ENCODE results near the gene CCDC9. TPM values are rescaled to one million over a fixed set of nuclear protein-coding genes. Genes with fewer than 3 reads are reported as not detected.

The CCDC9 gene
- total and polyA plus RNA-seq, 2 of the 13 experiments (the other 11 are each of a cell fraction or from before 2014, with no cell fraction given) = 2.9 to 6.3 TPM

DNA sequence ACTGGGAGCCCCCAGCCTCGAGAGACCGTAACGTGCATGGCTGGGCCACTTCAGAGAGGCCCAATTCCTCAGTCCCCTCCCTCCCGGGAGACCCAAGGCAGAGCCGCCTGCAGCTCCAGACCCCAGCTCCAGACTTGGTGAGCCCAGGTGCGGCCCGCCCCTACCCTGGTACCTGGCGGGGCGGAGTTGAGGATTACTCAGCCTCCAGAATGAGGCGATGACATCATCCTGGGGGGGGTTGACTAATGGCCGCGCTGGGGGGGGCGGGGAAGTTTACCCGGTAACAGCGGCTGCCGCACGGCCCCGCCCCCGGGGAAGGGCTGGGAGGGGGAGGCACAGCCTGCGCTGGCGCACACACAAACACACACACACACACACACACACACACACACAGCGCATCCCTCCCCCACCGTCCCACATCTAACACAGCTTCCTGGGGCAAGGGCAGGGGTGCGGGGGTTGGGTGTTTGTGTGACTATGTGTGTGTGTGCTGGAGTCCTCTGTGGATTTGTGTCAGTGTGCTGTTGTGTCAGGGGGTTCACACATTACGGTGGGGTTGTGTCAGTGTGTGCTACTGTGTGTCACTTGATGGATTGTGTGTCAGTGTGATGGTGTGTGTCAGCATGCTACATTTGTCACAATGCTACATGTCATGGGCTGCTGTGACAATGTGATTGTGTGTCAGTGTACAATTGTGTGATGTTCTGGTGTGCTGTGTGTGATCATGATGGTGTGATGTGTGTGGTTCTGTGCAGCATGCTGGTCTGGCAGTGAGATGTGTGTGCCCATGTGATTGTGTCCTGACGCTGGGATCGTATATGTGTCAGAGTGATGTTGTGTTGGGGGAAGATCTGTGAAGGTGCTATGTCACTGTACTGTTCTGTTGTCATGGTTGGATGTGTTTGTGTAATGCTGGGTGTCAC lies 15.1 kb upstream of the CCDC9 start (continued):
- no peak for TF ChIP-seq CREM (IDR thresholded peaks at IDR 0.05)
- TF ChIP-seq CREM (CRISPR knock-in tag; IDR thresholded peaks at IDR 0.05) = no peak
- TF ChIP-seq, protein P1, sequence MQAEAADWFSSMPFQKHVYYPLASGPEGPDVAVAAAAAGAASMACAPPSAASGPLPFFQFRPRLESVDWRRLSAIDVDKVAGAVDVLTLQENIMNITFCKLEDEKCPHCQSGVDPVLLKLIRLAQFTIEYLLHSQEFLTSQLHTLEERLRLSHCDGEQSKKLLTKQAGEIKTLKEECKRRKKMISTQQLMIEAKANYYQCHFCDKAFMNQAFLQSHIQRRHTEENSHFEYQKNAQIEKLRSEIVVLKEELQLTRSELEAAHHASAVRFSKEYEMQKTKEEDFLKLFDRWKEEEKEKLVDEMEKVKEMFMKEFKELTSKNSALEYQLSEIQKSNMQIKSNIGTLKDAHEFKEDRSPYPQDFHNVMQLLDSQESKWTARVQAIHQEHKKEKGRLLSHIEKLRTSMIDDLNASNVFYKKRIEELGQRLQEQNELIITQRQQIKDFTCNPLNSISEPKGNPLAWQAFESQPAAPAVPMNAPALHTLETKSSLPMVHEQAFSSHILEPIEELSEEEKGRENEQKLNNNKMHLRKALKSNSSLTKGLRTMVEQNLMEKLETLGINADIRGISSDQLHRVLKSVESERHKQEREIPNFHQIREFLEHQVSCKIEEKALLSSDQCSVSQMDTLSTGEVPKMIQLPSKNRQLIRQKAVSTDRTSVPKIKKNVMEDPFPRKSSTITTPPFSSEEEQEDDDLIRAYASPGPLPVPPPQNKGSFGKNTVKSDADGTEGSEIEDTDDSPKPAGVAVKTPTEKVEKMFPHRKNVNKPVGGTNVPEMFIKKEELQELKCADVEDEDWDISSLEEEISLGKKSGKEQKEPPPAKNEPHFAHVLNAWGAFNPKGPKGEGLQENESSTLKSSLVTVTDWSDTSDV (CRISPR knock-in tag; IDR thresholded peaks at IDR 0.05) = no peak
- TF ChIP-seq HCFC1 (IDR thresholded peaks at IDR 0.05; ENCODE audit: low read depth, low read length) = no peak
- peak; percentile 64; the same call in 1 of the 2 replicates for TF ChIP-seq KDM2A (CRISPR knock-in tag; IDR thresholded peaks at IDR 0.05; ENCODE audit: borderline replicate concordance, low read depth)
- TF ChIP-seq, protein P2, sequence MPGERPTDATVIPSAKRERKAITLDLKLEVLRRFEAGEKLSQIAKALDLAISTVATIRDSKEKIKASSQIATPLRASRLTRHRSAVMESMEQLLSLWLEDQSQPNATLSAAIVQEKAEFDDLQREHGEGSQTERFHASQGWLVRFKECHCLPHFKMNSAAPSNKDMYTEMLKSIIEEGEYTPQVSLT (CRISPR knock-in tag; IDR thresholded peaks at IDR 0.05; ENCODE audit: borderline replicate concordance, low read depth) = no peak
- no peak for TF ChIP-seq DNMT3B (CRISPR knock-in tag; conservative IDR thresholded peaks at IDR 0.05)
- TF ChIP-seq ZFP36L1 (CRISPR knock-in tag; IDR thresholded peaks at IDR 0.05) = no peak
- TF ChIP-seq ZNF160 (CRISPR knock-in tag; IDR thresholded peaks at IDR 0.05) = no peak
- TF ChIP-seq ZNF552 (CRISPR knock-in tag; IDR thresholded peaks at IDR 0.05; ENCODE audit: borderline replicate concordance) = no peak
- TF ChIP-seq MIXL1 (CRISPR knock-in tag; IDR thresholded peaks at IDR 0.05) = no peak
- TF ChIP-seq RERE (CRISPR knock-in tag; IDR thresholded peaks at IDR 0.05; ENCODE audit: low read depth) = no peak
- TF ChIP-seq ZNF709 (CRISPR knock-in tag; IDR thresholded peaks at IDR 0.05) = no peak
- TF ChIP-seq ZNF564 (CRISPR knock-in tag; IDR thresholded peaks at IDR 0.05) = no peak
- TF ChIP-seq RXRA (CRISPR knock-in tag; IDR thresholded peaks at IDR 0.05) = no peak
- TF ChIP-seq, protein P3, sequence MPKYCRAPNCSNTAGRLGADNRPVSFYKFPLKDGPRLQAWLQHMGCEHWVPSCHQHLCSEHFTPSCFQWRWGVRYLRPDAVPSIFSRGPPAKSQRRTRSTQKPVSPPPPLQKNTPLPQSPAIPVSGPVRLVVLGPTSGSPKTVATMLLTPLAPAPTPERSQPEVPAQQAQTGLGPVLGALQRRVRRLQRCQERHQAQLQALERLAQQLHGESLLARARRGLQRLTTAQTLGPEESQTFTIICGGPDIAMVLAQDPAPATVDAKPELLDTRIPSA (CRISPR knock-in tag; IDR thresholded peaks at IDR 0.05; ENCODE audit: borderline replicate concordance) = no peak
- TF ChIP-seq ZNF761 (CRISPR knock-in tag; conservative IDR thresholded peaks at IDR 0.05) = no peak
- TF ChIP-seq, protein P4, sequence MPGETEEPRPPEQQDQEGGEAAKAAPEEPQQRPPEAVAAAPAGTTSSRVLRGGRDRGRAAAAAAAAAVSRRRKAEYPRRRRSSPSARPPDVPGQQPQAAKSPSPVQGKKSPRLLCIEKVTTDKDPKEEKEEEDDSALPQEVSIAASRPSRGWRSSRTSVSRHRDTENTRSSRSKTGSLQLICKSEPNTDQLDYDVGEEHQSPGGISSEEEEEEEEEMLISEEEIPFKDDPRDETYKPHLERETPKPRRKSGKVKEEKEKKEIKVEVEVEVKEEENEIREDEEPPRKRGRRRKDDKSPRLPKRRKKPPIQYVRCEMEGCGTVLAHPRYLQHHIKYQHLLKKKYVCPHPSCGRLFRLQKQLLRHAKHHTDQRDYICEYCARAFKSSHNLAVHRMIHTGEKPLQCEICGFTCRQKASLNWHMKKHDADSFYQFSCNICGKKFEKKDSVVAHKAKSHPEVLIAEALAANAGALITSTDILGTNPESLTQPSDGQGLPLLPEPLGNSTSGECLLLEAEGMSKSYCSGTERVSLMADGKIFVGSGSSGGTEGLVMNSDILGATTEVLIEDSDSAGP (CRISPR knock-in tag; IDR thresholded peaks at IDR 0.05; ENCODE audit: borderline replicate concordance) = no peak
